A549 (cell line): ENCODE data around the gene NUCKS1. TPM values are rescaled to one million over a fixed set of nuclear protein-coding genes. Genes with fewer than 3 reads are reported as not detected.
A peak's percentile ranks its signal among the peaks of the same experiment; 100 is the strongest.

Experiments used
- ATAC-seq, 2 experiments: fragments of 200-7000 bp in 1 of 2; fragments of >200 bp in 1 of 2; cut with Nextera tagmentation in 1 of 2; cut with Tn5 transposase in 1 of 2; 3 replicates each; pipeline versions ENCODE4 v1.8.0 to v1.9.1; 2018 to 2020; ENCODE audit warnings: mild to moderate bottlenecking in 1 of 2, moderate library complexity in 1 of 2
- CTCF ChIA-PET: fragments of 300-600 bp; sonication (Branson Sonifier 250); formaldehyde crosslinking; extraction: SDS; loops from one replicate; lab custom pipeline; 2021; ENCODE audit warnings: antibody characterized with exemption, inconsistent platforms; lab: Yijun Ruan, JAX
- POLR2A ChIA-PET: fragments of 350-600 bp; formaldehyde crosslinking; extraction: SDS; loops from one replicate; lab custom pipeline; 2021; ENCODE audit warnings: antibody characterized with exemption, inconsistent platforms; lab: Yijun Ruan, JAX
- DNase-seq, 2 experiments: peaks; one replicate each; pipeline versions ENCODE4 v3.0.0 to v3.0.0-alpha.2; 2011 to 2016; ENCODE audit warnings: low read depth in 1 of 2, low spot score in 1 of 2
- FAIRE-seq: peaks from 2 replicates; lab custom pipeline; 2011; peaks lifted over from hg19 to GRCh38; lab: Jason Lieb, UNC
- H3K27ac ChIP-seq, 2 experiments: fragments of >200 bp; sonication (Bioruptor Twin); formaldehyde crosslinking; 3 replicates each; pipeline ENCODE4 v1.5.1; 2016 to 2017
- H3K4me1 ChIP-seq: fragments of >200 bp; sonication (Bioruptor Twin); formaldehyde crosslinking; 3 replicates; pipeline ENCODE4 v1.6.1; 2016
- H3K4me2 ChIP-seq: fragments of >200 bp; sonication (Bioruptor Twin); formaldehyde crosslinking; 3 replicates; pipeline ENCODE4 v1.6.1; 2016
- H3K4me3 ChIP-seq: fragments of >200 bp; sonication (Bioruptor Twin); formaldehyde crosslinking; 3 replicates; pipeline ENCODE4 v1.5.1; 2016
- H3K9me3 ChIP-seq: fragments of >200 bp; sonication (Bioruptor Twin); formaldehyde crosslinking; 3 replicates; pipeline ENCODE4 v1.6.1; 2016
- CHD2 ChIP-seq: fragments of 150-350 bp; IDR thresholded peaks from 2 replicates; pipeline ENCODE4 v1.6.1; 2014; ENCODE audit warnings: low read length; ENCODE audit not compliant: partially characterized antibody
- EHF ChIP-seq: fragments of 250-450 bp; sonication (Bioruptor Pico); IDR thresholded peaks from 2 replicates; pipeline ENCODE4 v1.5.0; 2020; ENCODE audit warnings: mild to moderate bottlenecking
- EHMT2 ChIP-seq: fragments of 200-600 bp; sonication (generic); IDR thresholded peaks from 2 replicates; pipeline ENCODE4 v1.6.1; 2016; ENCODE audit warnings: antibody characterized with exemption, low read depth, mild to moderate bottlenecking, moderate library complexity
- EP300 ChIP-seq, 2 experiments: fragments of >200 bp; sonication (Bioruptor Twin); formaldehyde crosslinking; IDR thresholded peaks; 2 replicates in 1 of 2; 3 replicates in 1 of 2; pipeline ENCODE4 v1.6.1; 2016 to 2017
- FOSB ChIP-seq: fragments of 250-450 bp; sonication (Bioruptor Pico); IDR thresholded peaks from 2 replicates; pipeline ENCODE4 v1.5.0; 2020; ENCODE audit warnings: mild to moderate bottlenecking, moderate library complexity
- GATA3 ChIP-seq: IDR thresholded peaks from 2 replicates; pipeline ENCODE4 v1.6.1; 2012; ENCODE audit warnings: borderline replicate concordance
- HEYL ChIP-seq: fragments of 250-450 bp; sonication (Bioruptor Pico); IDR thresholded peaks from 2 replicates; pipeline ENCODE4 v1.8.0; 2021; ENCODE audit warnings: mild to moderate bottlenecking, moderate library complexity
- HOXA7 ChIP-seq: fragments of 250-450 bp; sonication (Bioruptor Pico); IDR thresholded peaks from 2 replicates; pipeline ENCODE4 v1.5.0; 2020; ENCODE audit warnings: mild to moderate bottlenecking, moderate library complexity
- JUN ChIP-seq, 2 experiments: fragments of >200 bp; sonication (Bioruptor Twin); formaldehyde crosslinking; IDR thresholded peaks; 2 replicates in 1 of 2; 3 replicates in 1 of 2; pipeline ENCODE4 v1.6.1; 2016 to 2017
- JUNB ChIP-seq: fragments of >200 bp; sonication (Bioruptor Twin); formaldehyde crosslinking; IDR thresholded peaks from 2 replicates; pipeline ENCODE4 v1.6.1; 2016
- MAFK ChIP-seq: fragments of 450-650 bp; IDR thresholded peaks from 2 replicates; pipeline ENCODE4 v1.6.1; 2014; ENCODE audit not compliant: partially characterized antibody
- POLR2A ChIP-seq: IDR thresholded peaks from 2 replicates; pipeline ENCODE4 v1.6.1; 2012; ENCODE audit warnings: mild to moderate bottlenecking, low read length
- RARB ChIP-seq: fragments of 250-450 bp; sonication (Bioruptor Pico); IDR thresholded peaks from 2 replicates; pipeline ENCODE4 v1.8.0; 2021; ENCODE audit warnings: mild to moderate bottlenecking, moderate library complexity
- RCOR1 ChIP-seq: fragments of 150-350 bp; IDR thresholded peaks from 2 replicates; pipeline ENCODE4 v1.6.1; 2014; ENCODE audit warnings: antibody characterized with exemption, low read length, low read depth
- RFX5 ChIP-seq: fragments of 450-650 bp; IDR thresholded peaks from 2 replicates; pipeline ENCODE4 v1.7.1; 2014; ENCODE audit warnings: antibody characterized with exemption, mild to moderate bottlenecking, moderate library complexity
- RNF2 ChIP-seq: fragments of 200-600 bp; sonication (generic); IDR thresholded peaks from 2 replicates; pipeline ENCODE4 v1.6.1; 2016; ENCODE audit warnings: low read depth, mild to moderate bottlenecking, antibody characterized with exemption, moderate library complexity, borderline replicate concordance
- SMC3 ChIP-seq: fragments of >200 bp; sonication (Bioruptor Twin); formaldehyde crosslinking; IDR thresholded peaks from 3 replicates; pipeline ENCODE4 v1.6.1; 2018; ENCODE audit warnings: inconsistent platforms
- TFCP2L1 ChIP-seq: fragments of 250-450 bp; sonication (Bioruptor Pico); IDR thresholded peaks from 2 replicates; pipeline ENCODE4 v1.5.0; 2021; ENCODE audit warnings: mild to moderate bottlenecking
- TP53 ChIP-seq: fragments of 250-450 bp; sonication (Bioruptor Pico); IDR thresholded peaks from 2 replicates; pipeline ENCODE4 v1.5.0; 2021; ENCODE audit warnings: mild to moderate bottlenecking, moderate library complexity
- ZFP36 ChIP-seq: fragments of 450-650 bp; IDR thresholded peaks from 2 replicates; pipeline ENCODE4 v1.6.1; 2014; ENCODE audit warnings: borderline replicate concordance; ENCODE audit not compliant: partially characterized antibody
- WGBS: methylation state at CpG from one replicate; pipeline ENCODE4 v1.1.6; 2017; ENCODE audit errors: missing lambda C conversion rate; 5-methylcytosine and 5-hydroxymethylcytosine counted together
- polyA plus RNA-seq, 4 experiments: library from polyadenylated mRNA; depleted of rRNA in 3 of 4; stranded (reverse); fragments of >200 nt; fragmentation: RNase III in 1 of 4; extraction: RNeasy Plus Mini Kit Qiagen cat#74134 plus additional on column Dnase treatment in 1 of 4; gene quantifications; 2 replicates in 3 of 4; 3 replicates in 1 of 4; pipeline ENCODE4 v1.2.3, GENCODE V29; 2011 to 2017
- TF ChIP-seq, protein P1 (sequence below): fragments of >200 bp; sonication (Bioruptor Twin); formaldehyde crosslinking; IDR thresholded peaks from 2 replicates; pipeline ENCODE4 v1.6.1; 2016
- TF ChIP-seq, protein P2 (sequence below): IDR thresholded peaks from 2 replicates; pipeline ENCODE4 v1.6.1; 2012; ENCODE audit warnings: low read depth, borderline replicate concordance
- TF ChIP-seq, protein P3 (sequence below): fragments of 250-450 bp; sonication (Bioruptor Pico); IDR thresholded peaks from 2 replicates; pipeline ENCODE4 v1.5.0; 2021; ENCODE audit warnings: mild to moderate bottlenecking, moderate library complexity, borderline replicate concordance
- TF ChIP-seq, protein P4 (sequence below): fragments of 250-450 bp; sonication (Bioruptor Pico); IDR thresholded peaks from 2 replicates; pipeline ENCODE4 v1.5.0; 2020; ENCODE audit warnings: low read depth, mild to moderate bottlenecking, moderate library complexity
- TF ChIP-seq, protein P5 (sequence below): fragments of >200 bp; sonication (Bioruptor Twin); formaldehyde crosslinking; IDR thresholded peaks from 3 replicates; pipeline ENCODE4 v1.6.1; 2016
- TF ChIP-seq, protein P6 (sequence below): IDR thresholded peaks from 2 replicates; pipeline ENCODE4 v1.6.1; 2012
- TF ChIP-seq, protein P7 (sequence below): fragments of >200 bp; sonication (Bioruptor Twin); formaldehyde crosslinking; IDR thresholded peaks from 3 replicates; pipeline ENCODE4 v1.5.1; 2016

Gene NUCKS1
- polyA plus RNA-seq, 2 of the 4 experiments (the other 2 are of a cell fraction): 141 to 190 TPM

DNA sequence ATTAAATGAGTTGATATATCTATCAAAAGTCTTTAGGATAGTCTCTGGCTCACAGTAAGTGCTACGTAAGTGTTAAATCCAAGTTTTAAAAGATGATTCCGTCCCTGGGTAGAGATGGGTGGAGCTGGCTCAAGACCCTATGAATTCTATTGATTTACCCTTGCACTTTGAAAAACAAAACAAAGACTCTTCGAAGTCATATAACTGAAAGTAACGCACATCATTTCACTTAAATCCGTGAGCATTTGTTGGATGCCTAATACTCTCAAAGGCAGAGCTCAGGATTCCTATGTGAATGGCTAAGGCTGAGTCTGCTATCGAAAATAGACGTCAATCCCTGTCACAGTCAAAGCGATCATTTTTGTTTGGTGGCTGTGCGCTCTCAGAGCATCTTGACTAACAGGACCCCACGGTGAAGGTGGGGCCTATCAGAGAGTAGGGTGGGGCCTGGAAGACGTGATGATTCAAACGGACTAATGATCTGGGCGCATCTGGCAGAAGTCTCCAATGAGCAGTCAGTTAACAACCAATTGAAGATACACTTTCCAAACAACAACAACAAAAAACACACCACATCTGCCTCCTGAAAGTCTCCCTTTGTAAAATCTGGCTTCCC, 1.2 kb upstream of the NUCKS1 start:
- TF ChIP-seq HEYL (CRISPR knock-in tag): no peak
- CTCF ChIA-PET: no interaction called here
- 84% methylated on average over 13 of the region's 13 CpGs for WGBS
- POLR2A ChIA-PET: no interaction called here
- no peak for FAIRE-seq
- Histone ChIP-seq H3K27ac (peak overlapping the region; percentile 99 to 100; a peak in 5 of 6 replicates), H3K4me2 (peak overlapping the region; percentile 94), H3K4me1 (peaks cover 20% of the 10 kb centered on the region), H3K4me3 (peak overlapping the region; percentile 99; the same call in 2 of the 3 replicates), H3K9me3 (no peaks in the 10 kb centered on the region)
- ATAC-seq: no peak
- DNase-seq: peak in 1 of 2 experiments; percentile 19

DNA sequence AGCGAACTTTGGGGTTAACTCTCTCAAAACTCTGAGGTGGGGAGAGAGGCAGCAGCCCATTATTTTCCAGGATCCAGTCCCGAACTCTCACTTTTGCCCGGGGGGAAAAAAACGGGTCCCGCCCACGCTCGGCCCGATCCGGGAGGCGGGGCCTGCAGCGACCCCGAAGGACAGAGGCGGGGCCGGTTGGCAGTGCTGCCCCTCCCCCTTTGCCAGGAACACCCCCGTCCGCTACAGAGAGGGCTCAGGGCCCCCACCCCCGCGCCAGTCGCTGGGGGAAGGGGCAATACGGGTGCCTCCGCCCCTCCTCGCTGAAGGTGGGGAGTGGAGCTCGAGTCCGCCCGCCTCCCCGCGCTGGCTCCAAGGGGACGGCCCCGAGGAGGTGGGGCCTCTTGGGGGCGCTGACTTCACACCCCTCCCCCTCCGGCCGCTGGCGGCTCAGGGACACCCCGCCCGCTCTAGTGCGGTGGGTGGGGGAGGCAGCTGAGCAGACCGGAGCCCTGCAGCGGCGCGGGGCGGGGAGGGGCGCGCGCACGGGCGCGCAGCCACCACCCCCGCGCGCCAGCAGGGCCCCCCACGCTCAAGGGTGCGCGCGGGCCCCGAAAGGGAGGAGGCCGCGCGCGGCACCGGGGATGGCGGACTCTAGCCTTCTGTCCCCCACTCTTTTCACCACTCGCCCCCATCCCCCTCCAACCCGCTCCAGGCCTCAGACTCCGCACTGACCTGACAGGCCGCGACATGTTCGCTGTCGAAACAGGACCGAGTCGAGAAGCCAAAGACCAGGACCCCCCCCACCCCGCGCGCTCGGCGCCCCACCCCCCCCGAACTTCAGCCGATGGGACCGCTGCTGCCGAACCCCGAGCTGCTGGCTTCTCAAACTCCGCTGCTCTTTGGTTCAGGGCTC, 496 bp downstream of the NUCKS1 start:
- H3K27ac ChIP-seq: peak overlapping the region; percentile 99 to 100
- DNase-seq: peak; percentile 91 to 96
- H3K4me3 ChIP-seq: peak overlapping the region; percentile 99
- peak; percentile 80 to 88 for ATAC-seq
- POLR2A ChIA-PET: interaction anchor here (1.2 kb wide), 1 partner anchor 10 kb away, joined by 11 read pairs; no protein-coding TSS in a partner anchor
- WGBS: under 1% methylated on average over 24 of the region's 81 CpGs
- peak overlapping the region; percentile 98 for H3K4me2 ChIP-seq
- H3K4me1 ChIP-seq: peaks cover 32% of the 10 kb centered on the region
- H3K9me3 ChIP-seq: no peaks in the 10 kb centered on the region
- FAIRE-seq: no peak
- CTCF ChIA-PET: interaction anchor here (0.7 to 1.7 kb wide), 4 partner anchors 10 to 90 kb away, joined by 3 to 5 read pairs (median 3); no protein-coding TSS in a partner anchor
- TF ChIP-seq EHMT2: no peak
- TF ChIP-seq, protein P1, sequence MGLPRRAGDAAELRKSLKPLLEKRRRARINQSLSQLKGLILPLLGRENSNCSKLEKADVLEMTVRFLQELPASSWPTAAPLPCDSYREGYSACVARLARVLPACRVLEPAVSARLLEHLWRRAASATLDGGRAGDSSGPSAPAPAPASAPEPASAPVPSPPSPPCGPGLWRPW: no peak
- no peak for TF ChIP-seq EHF (CRISPR knock-in tag)
- TF ChIP-seq, protein P2, sequence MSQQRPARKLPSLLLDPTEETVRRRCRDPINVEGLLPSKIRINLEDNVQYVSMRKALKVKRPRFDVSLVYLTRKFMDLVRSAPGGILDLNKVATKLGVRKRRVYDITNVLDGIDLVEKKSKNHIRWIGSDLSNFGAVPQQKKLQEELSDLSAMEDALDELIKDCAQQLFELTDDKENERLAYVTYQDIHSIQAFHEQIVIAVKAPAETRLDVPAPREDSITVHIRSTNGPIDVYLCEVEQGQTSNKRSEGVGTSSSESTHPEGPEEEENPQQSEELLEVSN: no peak
- no peak for TF ChIP-seq SMC3
- TF ChIP-seq HEYL (CRISPR knock-in tag): no peak
- peak; percentile 83; the same call in 1 of the 2 replicates for TF ChIP-seq TFCP2L1 (CRISPR knock-in tag)
- peak; percentile 40 for TF ChIP-seq POLR2A
- TF ChIP-seq TP53 (CRISPR knock-in tag): peak; percentile 56; the same call in 1 of the 2 replicates
- TF ChIP-seq CHD2: no peak
- TF ChIP-seq, protein P3, sequence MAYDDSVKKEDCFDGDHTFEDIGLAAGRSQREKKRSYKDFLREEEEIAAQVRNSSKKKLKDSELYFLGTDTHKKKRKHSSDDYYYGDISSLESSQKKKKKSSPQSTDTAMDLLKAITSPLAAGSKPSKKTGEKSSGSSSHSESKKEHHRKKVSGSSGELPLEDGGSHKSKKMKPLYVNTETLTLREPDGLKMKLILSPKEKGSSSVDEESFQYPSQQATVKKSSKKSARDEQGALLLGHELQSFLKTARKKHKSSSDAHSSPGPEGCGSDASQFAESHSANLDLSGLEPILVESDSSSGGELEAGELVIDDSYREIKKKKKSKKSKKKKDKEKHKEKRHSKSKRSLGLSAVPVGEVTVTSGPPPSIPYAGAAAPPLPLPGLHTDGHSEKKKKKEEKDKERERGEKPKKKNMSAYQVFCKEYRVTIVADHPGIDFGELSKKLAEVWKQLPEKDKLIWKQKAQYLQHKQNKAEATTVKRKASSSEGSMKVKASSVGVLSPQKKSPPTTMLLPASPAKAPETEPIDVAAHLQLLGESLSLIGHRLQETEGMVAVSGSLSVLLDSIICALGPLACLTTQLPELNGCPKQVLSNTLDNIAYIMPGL (CRISPR knock-in tag): no peak
- TF ChIP-seq HOXA7 (CRISPR knock-in tag): peak; percentile 83; the same call in 1 of the 2 replicates
- TF ChIP-seq EP300 (IDR thresholded peaks at IDR 0.05): no peak
- TF ChIP-seq GATA3: peak; percentile 16; the same call in 1 of the 2 replicates
- TF ChIP-seq, protein P4, sequence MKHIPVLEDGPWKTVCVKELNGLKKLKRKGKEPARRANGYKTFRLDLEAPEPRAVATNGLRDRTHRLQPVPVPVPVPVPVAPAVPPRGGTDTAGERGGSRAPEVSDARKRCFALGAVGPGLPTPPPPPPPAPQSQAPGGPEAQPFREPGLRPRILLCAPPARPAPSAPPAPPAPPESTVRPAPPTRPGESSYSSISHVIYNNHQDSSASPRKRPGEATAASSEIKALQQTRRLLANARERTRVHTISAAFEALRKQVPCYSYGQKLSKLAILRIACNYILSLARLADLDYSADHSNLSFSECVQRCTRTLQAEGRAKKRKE (CRISPR knock-in tag): peak; percentile 59; the same call in 1 of the 2 replicates
- no peak for TF ChIP-seq RFX5
- TF ChIP-seq, protein P5, sequence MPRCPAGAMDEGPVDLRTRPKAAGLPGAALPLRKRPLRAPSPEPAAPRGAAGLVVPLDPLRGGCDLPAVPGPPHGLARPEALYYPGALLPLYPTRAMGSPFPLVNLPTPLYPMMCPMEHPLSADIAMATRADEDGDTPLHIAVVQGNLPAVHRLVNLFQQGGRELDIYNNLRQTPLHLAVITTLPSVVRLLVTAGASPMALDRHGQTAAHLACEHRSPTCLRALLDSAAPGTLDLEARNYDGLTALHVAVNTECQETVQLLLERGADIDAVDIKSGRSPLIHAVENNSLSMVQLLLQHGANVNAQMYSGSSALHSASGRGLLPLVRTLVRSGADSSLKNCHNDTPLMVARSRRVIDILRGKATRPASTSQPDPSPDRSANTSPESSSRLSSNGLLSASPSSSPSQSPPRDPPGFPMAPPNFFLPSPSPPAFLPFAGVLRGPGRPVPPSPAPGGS: peak; percentile 26; the same call in 1 of the 3 replicates
- TF ChIP-seq JUN (IDR thresholded peaks at IDR 0.05): peak in 1 of 2 experiments; percentile 89; a peak in 4 of 5 replicates
- peak; percentile 59; the same call in 1 of the 2 replicates for TF ChIP-seq RARB (CRISPR knock-in tag)
- TF ChIP-seq RCOR1: no peak
- TF ChIP-seq RNF2: no peak
- TF ChIP-seq, protein P6, sequence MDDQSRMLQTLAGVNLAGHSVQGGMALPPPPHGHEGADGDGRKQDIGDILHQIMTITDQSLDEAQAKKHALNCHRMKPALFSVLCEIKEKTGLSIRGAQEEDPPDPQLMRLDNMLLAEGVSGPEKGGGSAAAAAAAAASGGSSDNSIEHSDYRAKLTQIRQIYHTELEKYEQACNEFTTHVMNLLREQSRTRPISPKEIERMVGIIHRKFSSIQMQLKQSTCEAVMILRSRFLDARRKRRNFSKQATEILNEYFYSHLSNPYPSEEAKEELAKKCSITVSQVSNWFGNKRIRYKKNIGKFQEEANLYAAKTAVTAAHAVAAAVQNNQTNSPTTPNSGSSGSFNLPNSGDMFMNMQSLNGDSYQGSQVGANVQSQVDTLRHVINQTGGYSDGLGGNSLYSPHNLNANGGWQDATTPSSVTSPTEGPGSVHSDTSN: peak; percentile 15; the same call in 1 of the 2 replicates
- TF ChIP-seq, protein P7, sequence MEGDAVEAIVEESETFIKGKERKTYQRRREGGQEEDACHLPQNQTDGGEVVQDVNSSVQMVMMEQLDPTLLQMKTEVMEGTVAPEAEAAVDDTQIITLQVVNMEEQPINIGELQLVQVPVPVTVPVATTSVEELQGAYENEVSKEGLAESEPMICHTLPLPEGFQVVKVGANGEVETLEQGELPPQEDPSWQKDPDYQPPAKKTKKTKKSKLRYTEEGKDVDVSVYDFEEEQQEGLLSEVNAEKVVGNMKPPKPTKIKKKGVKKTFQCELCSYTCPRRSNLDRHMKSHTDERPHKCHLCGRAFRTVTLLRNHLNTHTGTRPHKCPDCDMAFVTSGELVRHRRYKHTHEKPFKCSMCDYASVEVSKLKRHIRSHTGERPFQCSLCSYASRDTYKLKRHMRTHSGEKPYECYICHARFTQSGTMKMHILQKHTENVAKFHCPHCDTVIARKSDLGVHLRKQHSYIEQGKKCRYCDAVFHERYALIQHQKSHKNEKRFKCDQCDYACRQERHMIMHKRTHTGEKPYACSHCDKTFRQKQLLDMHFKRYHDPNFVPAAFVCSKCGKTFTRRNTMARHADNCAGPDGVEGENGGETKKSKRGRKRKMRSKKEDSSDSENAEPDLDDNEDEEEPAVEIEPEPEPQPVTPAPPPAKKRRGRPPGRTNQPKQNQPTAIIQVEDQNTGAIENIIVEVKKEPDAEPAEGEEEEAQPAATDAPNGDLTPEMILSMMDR: no peak
- TF ChIP-seq FOSB: peak; percentile 72; the same call in 1 of the 2 replicates
- TF ChIP-seq ZFP36: no peak
- TF ChIP-seq JUNB: no peak
- no peak for TF ChIP-seq MAFK
